ENCODE data around the gene PPM1L.

DNA sequence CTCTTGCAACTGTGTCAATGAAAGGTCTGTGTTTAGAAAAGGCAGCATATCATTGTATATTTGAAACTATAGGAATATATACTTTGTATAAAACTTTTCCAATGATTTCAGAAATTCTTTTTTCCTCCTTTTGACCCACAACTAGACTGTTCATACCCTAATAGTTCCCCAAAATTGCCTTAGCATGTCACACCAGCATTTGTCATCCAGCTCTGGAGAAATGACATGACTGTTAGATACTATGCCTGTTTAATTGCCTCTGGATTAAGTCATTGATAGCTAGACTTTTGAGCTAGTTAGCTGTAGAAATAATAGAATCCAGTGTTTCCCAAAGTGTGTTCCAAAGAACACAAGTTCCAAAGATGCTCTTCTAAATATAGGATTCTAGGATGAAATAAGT is 316.7 kb downstream of the PPM1L start:
- TF ChIP-seq, protein P1, sequence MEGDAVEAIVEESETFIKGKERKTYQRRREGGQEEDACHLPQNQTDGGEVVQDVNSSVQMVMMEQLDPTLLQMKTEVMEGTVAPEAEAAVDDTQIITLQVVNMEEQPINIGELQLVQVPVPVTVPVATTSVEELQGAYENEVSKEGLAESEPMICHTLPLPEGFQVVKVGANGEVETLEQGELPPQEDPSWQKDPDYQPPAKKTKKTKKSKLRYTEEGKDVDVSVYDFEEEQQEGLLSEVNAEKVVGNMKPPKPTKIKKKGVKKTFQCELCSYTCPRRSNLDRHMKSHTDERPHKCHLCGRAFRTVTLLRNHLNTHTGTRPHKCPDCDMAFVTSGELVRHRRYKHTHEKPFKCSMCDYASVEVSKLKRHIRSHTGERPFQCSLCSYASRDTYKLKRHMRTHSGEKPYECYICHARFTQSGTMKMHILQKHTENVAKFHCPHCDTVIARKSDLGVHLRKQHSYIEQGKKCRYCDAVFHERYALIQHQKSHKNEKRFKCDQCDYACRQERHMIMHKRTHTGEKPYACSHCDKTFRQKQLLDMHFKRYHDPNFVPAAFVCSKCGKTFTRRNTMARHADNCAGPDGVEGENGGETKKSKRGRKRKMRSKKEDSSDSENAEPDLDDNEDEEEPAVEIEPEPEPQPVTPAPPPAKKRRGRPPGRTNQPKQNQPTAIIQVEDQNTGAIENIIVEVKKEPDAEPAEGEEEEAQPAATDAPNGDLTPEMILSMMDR (IDR thresholded peaks at IDR 0.05; ENCODE audit: low read length): no peak
- TF ChIP-seq EZH2 (IDR thresholded peaks at IDR 0.05; ENCODE audit: borderline replicate concordance, low read length): no peak
